ENCODE results near the gene RGMB.

Gene RGMB

DNA sequence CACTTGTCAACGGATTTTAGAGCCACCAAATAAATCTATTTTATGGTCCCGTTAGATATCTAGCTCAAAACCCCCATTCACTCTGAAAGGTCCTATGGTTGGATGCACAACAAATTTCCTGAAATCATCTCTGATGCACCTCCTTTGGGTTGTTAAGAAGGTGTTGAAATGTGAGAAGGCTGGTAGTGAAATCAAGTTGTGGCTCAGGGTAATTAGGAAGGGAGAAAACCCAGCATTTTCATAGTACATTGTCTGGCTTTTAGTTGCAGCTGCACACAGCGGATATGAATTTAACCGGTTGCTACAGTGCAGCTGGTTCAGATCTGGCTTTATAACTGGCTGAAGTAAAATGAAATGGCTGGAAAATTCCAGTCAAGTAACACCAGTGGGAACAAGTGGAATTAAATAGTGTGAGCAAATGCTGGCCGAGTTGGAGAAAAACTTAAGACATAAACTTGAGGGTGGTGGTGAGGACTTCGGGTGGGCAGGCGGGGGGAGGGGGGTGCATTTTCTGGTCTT, 17.6 kb downstream of the RGMB start:
- Histone ChIP-seq H3K9ac (ENCODE audit: low read depth, low read length) (no peak overlapping the region), H3K27me3 (ENCODE audit: insufficient read depth, low read length) (no peaks in the 10 kb centered on the region), H3K4me1 (ENCODE audit: insufficient read depth, low read length) (peaks cover 20% of the 10 kb centered on the region; the same call in 1 of the 2 replicates), H3K36me3 (ENCODE audit: insufficient read depth, low read depth, low read length) (peaks cover 28% of the 10 kb centered on the region), H3K9me3 (ENCODE audit: insufficient read depth, low read depth, low read length) (no peaks in the 10 kb centered on the region), H3K4me3 (ENCODE audit: low read length) (no peak overlapping the region), H3K27ac (ENCODE audit: low read length) (no peak overlapping the region)

- H3K36me3 ChIP-seq (ENCODE audit: insufficient read depth, low read depth, low read length), result peaks cover 20% of the 10 kb centered on the region
- H3K27me3 ChIP-seq (ENCODE audit: insufficient read depth, low read length), result no peaks in the 10 kb centered on the region
- H3K27ac ChIP-seq (ENCODE audit: low read length), result no peak overlapping the region
- no peak overlapping the region for H3K9ac ChIP-seq (ENCODE audit: low read depth, low read length)
- H3K4me1 ChIP-seq (ENCODE audit: insufficient read depth, low read length), result peaks cover 26% of the 10 kb centered on the region; the same call in 1 of the 2 replicates
- no peaks in the 10 kb centered on the region for H3K9me3 ChIP-seq (ENCODE audit: insufficient read depth, low read depth, low read length)
- H3K4me3 ChIP-seq (ENCODE audit: low read length), result no peak overlapping the region
Observed at GRCh38 chr5:98791898-98792580, 18.6 kb downstream of the RGMB start.

DNA sequence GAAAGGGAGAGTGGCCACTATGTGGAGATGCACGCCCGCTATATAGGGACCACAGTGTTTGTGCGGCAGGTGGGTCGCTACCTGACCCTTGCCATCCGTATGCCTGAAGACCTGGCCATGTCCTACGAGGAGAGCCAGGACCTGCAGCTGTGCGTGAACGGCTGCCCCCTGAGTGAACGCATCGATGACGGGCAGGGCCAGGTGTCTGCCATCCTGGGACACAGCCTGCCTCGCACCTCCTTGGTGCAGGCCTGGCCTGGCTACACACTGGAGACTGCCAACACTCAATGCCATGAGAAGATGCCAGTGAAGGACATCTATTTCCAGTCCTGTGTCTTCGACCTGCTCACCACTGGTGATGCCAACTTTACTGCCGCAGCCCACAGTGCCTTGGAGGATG, 19.8 kb downstream of the RGMB start:
- no peaks in the 10 kb centered on the region for H3K27me3 ChIP-seq (ENCODE audit: insufficient read depth, low read length)
- no peak overlapping the region for H3K9ac ChIP-seq (ENCODE audit: low read depth, low read length)
- peaks cover 8% of the 10 kb centered on the region for H3K36me3 ChIP-seq (ENCODE audit: insufficient read depth, low read depth, low read length)
- no peaks in the 10 kb centered on the region for H3K9me3 ChIP-seq (ENCODE audit: insufficient read depth, low read depth, low read length)
- H3K4me1 ChIP-seq (ENCODE audit: insufficient read depth, low read length), result peaks cover 26% of the 10 kb centered on the region; the same call in 1 of the 2 replicates
- H3K27ac ChIP-seq (ENCODE audit: low read length), result no peak overlapping the region
- no peak overlapping the region for H3K4me3 ChIP-seq (ENCODE audit: low read length)

GRCh38 chr5:98794001-98794400, 20.5 kb downstream of the RGMB start:
- no peak overlapping the region for H3K9ac ChIP-seq (ENCODE audit: low read depth, low read length)
- peaks cover 25% of the 10 kb centered on the region; the same call in 1 of the 2 replicates for H3K4me1 ChIP-seq (ENCODE audit: insufficient read depth, low read length)
- H3K4me3 ChIP-seq (ENCODE audit: low read length), result no peak overlapping the region
- no peaks in the 10 kb centered on the region for H3K9me3 ChIP-seq (ENCODE audit: insufficient read depth, low read depth, low read length)
- peaks cover 7% of the 10 kb centered on the region for H3K36me3 ChIP-seq (ENCODE audit: insufficient read depth, low read depth, low read length)
- no peaks in the 10 kb centered on the region for H3K27me3 ChIP-seq (ENCODE audit: insufficient read depth, low read length)
- no peak overlapping the region for H3K27ac ChIP-seq (ENCODE audit: low read length)

DNA sequence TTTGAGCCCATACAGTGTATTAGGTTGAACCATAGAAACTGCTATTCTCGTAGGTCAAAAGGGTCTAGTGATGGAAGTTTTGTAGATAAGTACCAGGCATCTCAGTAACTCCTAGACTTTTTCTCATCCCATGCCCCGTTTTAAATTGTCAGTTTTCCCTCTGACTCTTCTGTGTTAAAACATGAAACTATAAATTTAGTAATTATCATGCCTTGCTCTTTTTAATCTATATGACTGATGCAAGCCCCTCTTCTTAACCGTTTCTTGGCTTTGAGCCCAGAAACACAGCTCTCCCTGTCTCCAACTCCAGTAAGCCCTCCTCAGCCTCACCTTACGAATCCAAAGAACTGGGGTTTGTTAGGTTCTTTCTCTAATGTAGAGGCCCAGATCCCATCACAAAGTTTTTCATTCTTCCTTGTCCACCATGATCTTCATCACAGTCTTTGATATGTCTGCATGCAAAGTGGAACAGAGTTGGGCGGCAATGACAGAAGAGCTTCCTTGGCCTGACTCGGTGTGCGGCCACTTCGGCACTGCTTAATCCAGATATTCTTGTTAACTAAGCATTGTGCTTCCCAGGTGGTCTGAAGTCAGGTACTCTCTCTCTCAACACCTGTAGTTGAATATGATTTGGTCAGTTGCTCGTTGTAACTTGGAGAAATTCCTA, 21.1 kb downstream of the RGMB start:
- H3K4me1 ChIP-seq (ENCODE audit: insufficient read depth, low read length), result peaks cover 23% of the 10 kb centered on the region; the same call in 1 of the 2 replicates
- H3K9ac ChIP-seq (ENCODE audit: low read depth, low read length), result no peak overlapping the region
- H3K27me3 ChIP-seq (ENCODE audit: insufficient read depth, low read length), result no peaks in the 10 kb centered on the region
- H3K4me3 ChIP-seq (ENCODE audit: low read length), result no peak overlapping the region
- peaks cover 7% of the 10 kb centered on the region for H3K36me3 ChIP-seq (ENCODE audit: insufficient read depth, low read depth, low read length)
- H3K27ac ChIP-seq (ENCODE audit: low read length), result no peak overlapping the region
- H3K9me3 ChIP-seq (ENCODE audit: insufficient read depth, low read depth, low read length), result no peaks in the 10 kb centered on the region

DNA sequence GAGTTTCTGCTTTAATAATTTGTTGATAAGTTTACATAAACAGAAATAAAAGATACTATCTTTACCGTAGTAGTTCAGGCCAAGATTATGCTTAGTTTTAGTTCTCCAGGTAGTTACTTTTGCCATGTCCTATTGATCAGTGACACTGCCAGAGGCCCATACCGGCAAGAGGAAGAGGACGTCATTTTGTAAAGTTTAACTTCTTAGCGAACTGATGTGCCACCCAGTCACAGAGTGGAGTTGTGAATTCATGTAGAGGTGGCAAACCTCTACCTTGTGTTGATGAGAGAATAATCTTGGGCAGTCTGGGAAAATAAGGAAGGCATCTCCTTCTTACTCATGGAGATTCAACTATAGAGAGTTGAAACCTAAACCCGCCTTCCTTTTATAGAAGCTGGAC, 21.8 kb downstream of the RGMB start:
- H3K27me3 ChIP-seq (ENCODE audit: insufficient read depth, low read length), result no peaks in the 10 kb centered on the region
- H3K4me3 ChIP-seq (ENCODE audit: low read length), result no peak overlapping the region
- peaks cover 23% of the 10 kb centered on the region; the same call in 1 of the 2 replicates for H3K4me1 ChIP-seq (ENCODE audit: insufficient read depth, low read length)
- no peaks in the 10 kb centered on the region for H3K9me3 ChIP-seq (ENCODE audit: insufficient read depth, low read depth, low read length)
- H3K36me3 ChIP-seq (ENCODE audit: insufficient read depth, low read depth, low read length), result peaks cover 7% of the 10 kb centered on the region
- no peak overlapping the region for H3K27ac ChIP-seq (ENCODE audit: low read length)
- H3K9ac ChIP-seq (ENCODE audit: low read depth, low read length), result no peak overlapping the region

GRCh38 chr5:98796197-98796972, 22.9 kb downstream of the RGMB start:
- Histone ChIP-seq H3K27ac (ENCODE audit: low read length) (no peak overlapping the region), H3K36me3 (ENCODE audit: insufficient read depth, low read depth, low read length) (peaks cover 7% of the 10 kb centered on the region), H3K4me3 (ENCODE audit: low read length) (peak overlapping the region; percentile 11; the same call in 1 of the 2 replicates), H3K9ac (ENCODE audit: low read depth, low read length) (peak overlapping the region; percentile 41; the same call in 1 of the 2 replicates), H3K4me1 (ENCODE audit: insufficient read depth, low read length) (peaks cover 14% of the 10 kb centered on the region; the same call in 1 of the 2 replicates), H3K9me3 (ENCODE audit: insufficient read depth, low read depth, low read length) (no peaks in the 10 kb centered on the region), H3K27me3 (ENCODE audit: insufficient read depth, low read length) (no peaks in the 10 kb centered on the region)

DNA sequence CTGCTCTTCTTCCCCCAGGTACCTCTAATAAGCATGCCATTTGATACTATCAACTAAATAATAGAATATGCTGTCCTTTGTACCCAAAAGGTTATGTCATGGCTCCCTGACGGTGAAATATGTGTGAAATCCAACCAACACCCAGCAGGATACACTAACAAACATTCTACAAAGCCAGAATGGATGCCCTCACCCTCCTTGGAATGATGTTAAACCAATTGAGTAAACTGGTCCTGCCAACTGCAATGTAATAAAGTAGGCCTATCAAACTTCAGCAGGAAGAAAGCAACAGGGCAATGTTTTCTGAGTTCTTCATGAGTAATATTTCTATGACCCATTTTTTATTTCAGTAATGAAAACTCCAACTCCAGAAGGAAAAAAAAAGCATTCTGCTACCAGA, 24.9 kb downstream of the RGMB start:
- no peak overlapping the region for H3K4me3 ChIP-seq (ENCODE audit: low read length)
- no peak overlapping the region for H3K27ac ChIP-seq (ENCODE audit: low read length)
- H3K36me3 ChIP-seq (ENCODE audit: insufficient read depth, low read depth, low read length), result peaks cover 1% of the 10 kb centered on the region
- H3K27me3 ChIP-seq (ENCODE audit: insufficient read depth, low read length), result no peaks in the 10 kb centered on the region
- peaks cover 11% of the 10 kb centered on the region; the same call in 1 of the 2 replicates for H3K4me1 ChIP-seq (ENCODE audit: insufficient read depth, low read length)
- H3K9ac ChIP-seq (ENCODE audit: low read depth, low read length), result no peak overlapping the region
- no peaks in the 10 kb centered on the region for H3K9me3 ChIP-seq (ENCODE audit: insufficient read depth, low read depth, low read length)

- Histone ChIP-seq H3K4me3 (ENCODE audit: low read length) (no peak overlapping the region), H3K36me3 (ENCODE audit: insufficient read depth, low read depth, low read length) (no peaks in the 10 kb centered on the region), H3K4me1 (ENCODE audit: insufficient read depth, low read length) (peaks cover 11% of the 10 kb centered on the region; the same call in 1 of the 2 replicates), H3K27ac (ENCODE audit: low read length) (no peak overlapping the region), H3K9ac (ENCODE audit: low read depth, low read length) (no peak overlapping the region), H3K9me3 (ENCODE audit: insufficient read depth, low read depth, low read length) (no peaks in the 10 kb centered on the region), H3K27me3 (ENCODE audit: insufficient read depth, low read length) (no peaks in the 10 kb centered on the region)
Observed at GRCh38 chr5:98798847-98799246, 25.4 kb downstream of the RGMB start.

GRCh38 chr5:98804066-98804465, 30.6 kb downstream of the RGMB start:
- Histone ChIP-seq H3K27ac (ENCODE audit: low read length) (no peak overlapping the region), H3K27me3 (ENCODE audit: insufficient read depth, low read length) (no peaks in the 10 kb centered on the region), H3K4me1 (ENCODE audit: insufficient read depth, low read length) (no peaks in the 10 kb centered on the region), H3K9me3 (ENCODE audit: insufficient read depth, low read depth, low read length) (peaks cover 28% of the 10 kb centered on the region), H3K36me3 (ENCODE audit: insufficient read depth, low read depth, low read length) (no peaks in the 10 kb centered on the region), H3K4me3 (ENCODE audit: low read length) (no peak overlapping the region), H3K9ac (ENCODE audit: low read depth, low read length) (no peak overlapping the region)

GRCh38 chr5:98805070-98805469, 31.6 kb downstream of the RGMB start:
- Histone ChIP-seq H3K4me3 (ENCODE audit: low read length) (no peak overlapping the region), H3K9ac (ENCODE audit: low read depth, low read length) (no peak overlapping the region), H3K27ac (ENCODE audit: low read length) (no peak overlapping the region), H3K27me3 (ENCODE audit: insufficient read depth, low read length) (no peaks in the 10 kb centered on the region), H3K4me1 (ENCODE audit: insufficient read depth, low read length) (no peaks in the 10 kb centered on the region), H3K9me3 (ENCODE audit: insufficient read depth, low read depth, low read length) (peaks cover 28% of the 10 kb centered on the region), H3K36me3 (ENCODE audit: insufficient read depth, low read depth, low read length) (no peaks in the 10 kb centered on the region)
